SK-N-SH treated with all-trans-retinoic acid at 6 μM for 48 hours (cell line): ENCODE results near the gene DIAPH1.

Source experiments
- ATAC-seq: fragments of 200-7000 bp; cut with Tn5 transposase; 3 replicates; pipeline ENCODE4 v1.9.1; 2020; ENCODE audit warnings: mild to moderate bottlenecking, moderate library complexity
- ARNTL ChIP-seq: fragments of 450-650 bp; formaldehyde crosslinking; IDR thresholded peaks from 2 replicates; pipeline ENCODE4 v1.5.0; 2020; ENCODE audit warnings: low read depth, mild to moderate bottlenecking, moderate library complexity, borderline replicate concordance
- BACH2 ChIP-seq: fragments of 250-450 bp; sonication (Bioruptor Pico); IDR thresholded peaks from 2 replicates; pipeline ENCODE4 v1.9.0; 2021; ENCODE audit warnings: mild to moderate bottlenecking, borderline replicate concordance
- ESRRG ChIP-seq: fragments of 250-450 bp; sonication (Bioruptor Pico); IDR thresholded peaks from 2 replicates; pipeline ENCODE4 v1.6.1; 2021; ENCODE audit warnings: mild to moderate bottlenecking
- GLIS3 ChIP-seq: fragments of 250-450 bp; sonication (Bioruptor Pico); IDR thresholded peaks from 2 replicates; pipeline ENCODE4 v1.5.0; 2020; ENCODE audit warnings: mild to moderate bottlenecking, moderate library complexity
- OSR1 ChIP-seq: fragments of 250-450 bp; sonication (Bioruptor Pico); IDR thresholded peaks from 2 replicates; pipeline ENCODE4 v1.8.0; 2022; ENCODE audit warnings: moderate library complexity, mild to moderate bottlenecking, inconsistent platforms
- PATZ1 ChIP-seq: fragments of 250-450 bp; sonication (Bioruptor Pico); IDR thresholded peaks from 2 replicates; pipeline ENCODE4 v1.8.0; 2020; ENCODE audit warnings: mild to moderate bottlenecking, moderate library complexity, borderline replicate concordance
- PPARA ChIP-seq: fragments of 250-450 bp; sonication (Bioruptor Pico); IDR thresholded peaks from 2 replicates; pipeline ENCODE4 v1.5.0; 2020; ENCODE audit warnings: mild to moderate bottlenecking, borderline replicate concordance
- RARB ChIP-seq: fragments of 250-450 bp; sonication (Bioruptor Pico); IDR thresholded peaks from 2 replicates; pipeline ENCODE4 v1.8.0; 2021; ENCODE audit warnings: mild to moderate bottlenecking, moderate library complexity
- SNAI2 ChIP-seq: fragments of 250-450 bp; sonication (Bioruptor Pico); IDR thresholded peaks from 2 replicates; pipeline ENCODE4 v1.5.0; 2020; ENCODE audit warnings: mild to moderate bottlenecking, moderate library complexity
- TCF4 ChIP-seq: fragments of 250-450 bp; sonication (Bioruptor Pico); IDR thresholded peaks from 2 replicates; pipeline ENCODE4 v1.8.0; 2021; ENCODE audit warnings: mild to moderate bottlenecking, moderate library complexity, borderline replicate concordance
- TOX ChIP-seq: fragments of 250-450 bp; sonication (Bioruptor Pico); IDR thresholded peaks from 2 replicates; pipeline ENCODE4 v1.8.0; 2021; ENCODE audit warnings: mild to moderate bottlenecking, moderate library complexity, borderline replicate concordance
- TSHZ2 ChIP-seq: fragments of 250-450 bp; sonication (Bioruptor Pico); IDR thresholded peaks from 2 replicates; pipeline ENCODE4 v1.5.0; 2020; ENCODE audit warnings: mild to moderate bottlenecking, moderate library complexity
- ZC3H10 ChIP-seq: fragments of 250-450 bp; sonication (Bioruptor Pico); IDR thresholded peaks from 2 replicates; pipeline ENCODE4 v1.5.1; 2021; ENCODE audit warnings: mild to moderate bottlenecking, moderate library complexity
- ZFP3 ChIP-seq: fragments of 250-450 bp; sonication (Bioruptor Pico); IDR thresholded peaks from 2 replicates; pipeline ENCODE4 v1.5.0; 2020; ENCODE audit warnings: mild to moderate bottlenecking, moderate library complexity
- ZFP30 ChIP-seq: fragments of 450-650 bp; formaldehyde crosslinking; IDR thresholded peaks from 2 replicates; pipeline ENCODE4 v1.5.0; 2022; ENCODE audit warnings: mild to moderate bottlenecking, moderate library complexity
- ZNF565 ChIP-seq: fragments of 450-650 bp; formaldehyde crosslinking; conservative IDR thresholded peaks from 2 replicates; pipeline ENCODE4 v1.5.0; 2020; ENCODE audit warnings: low read depth, mild to moderate bottlenecking, moderate library complexity
- ZNF70 ChIP-seq: fragments of 450-650 bp; formaldehyde crosslinking; IDR thresholded peaks from 2 replicates; pipeline ENCODE4 v1.5.0; 2020; ENCODE audit warnings: mild to moderate bottlenecking, moderate library complexity
- TF ChIP-seq, protein P1 (sequence below): fragments of 250-450 bp; sonication (Bioruptor Pico); IDR thresholded peaks from 2 replicates; pipeline ENCODE4 v1.5.1; 2020; ENCODE audit warnings: low read depth, mild to moderate bottlenecking, moderate library complexity
- TF ChIP-seq, protein P2 (sequence below): fragments of 250-450 bp; sonication (Bioruptor Pico); IDR thresholded peaks from 2 replicates; pipeline ENCODE4 v1.8.0; 2021; ENCODE audit warnings: low read depth, mild to moderate bottlenecking, moderate library complexity, borderline replicate concordance

The DIAPH1 gene

GRCh38 chr5:141638771-141639170, 20.0 kb upstream of the DIAPH1 start:
- TF ChIP-seq, protein P1, sequence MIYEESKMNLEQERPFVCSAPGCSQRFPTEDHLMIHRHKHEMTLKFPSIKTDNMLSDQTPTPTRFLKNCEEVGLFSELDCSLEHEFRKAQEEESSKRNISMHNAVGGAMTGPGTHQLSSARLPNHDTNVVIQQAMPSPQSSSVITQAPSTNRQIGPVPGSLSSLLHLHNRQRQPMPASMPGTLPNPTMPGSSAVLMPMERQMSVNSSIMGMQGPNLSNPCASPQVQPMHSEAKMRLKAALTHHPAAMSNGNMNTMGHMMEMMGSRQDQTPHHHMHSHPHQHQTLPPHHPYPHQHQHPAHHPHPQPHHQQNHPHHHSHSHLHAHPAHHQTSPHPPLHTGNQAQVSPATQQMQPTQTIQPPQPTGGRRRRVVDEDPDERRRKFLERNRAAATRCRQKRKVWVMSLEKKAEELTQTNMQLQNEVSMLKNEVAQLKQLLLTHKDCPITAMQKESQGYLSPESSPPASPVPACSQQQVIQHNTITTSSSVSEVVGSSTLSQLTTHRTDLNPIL = no peak
- TF ChIP-seq, all 23 proteins: peak for 0
- no peak for ATAC-seq

DNA sequence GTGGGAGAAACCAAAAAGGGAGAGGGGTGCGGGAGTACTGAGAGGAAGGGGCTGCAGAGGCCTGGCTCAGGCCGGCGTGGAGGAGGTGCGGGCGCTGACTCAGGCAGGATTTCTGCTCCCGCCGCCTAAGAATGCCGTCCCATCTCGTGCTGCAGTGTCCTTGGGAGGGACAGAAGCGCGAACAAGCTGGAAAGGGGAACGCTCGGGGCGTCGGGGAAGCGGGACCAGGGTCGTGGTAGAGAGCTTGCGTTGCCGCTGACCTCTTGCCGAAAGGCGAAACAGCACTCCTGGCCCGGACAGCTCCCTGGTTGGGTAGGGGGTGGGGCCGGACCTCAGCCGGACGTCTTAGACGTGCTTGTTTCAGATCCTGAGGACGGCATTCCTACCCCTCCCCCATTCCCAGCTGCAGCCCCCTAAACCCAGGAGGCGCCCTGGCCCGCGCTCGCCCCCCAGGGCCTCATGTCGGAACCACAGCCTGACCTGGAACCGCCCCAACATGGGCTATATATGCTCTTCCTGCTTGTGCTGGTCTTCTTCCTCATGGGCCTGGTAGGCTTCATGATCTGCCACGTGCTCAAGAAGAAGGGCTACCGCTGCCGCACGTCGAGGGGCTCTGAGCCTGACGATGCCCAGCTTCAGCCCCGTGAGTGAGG, 19.1 kb upstream of the DIAPH1 start:
- TF ChIP-seq ZFP30 (CRISPR knock-in tag) (no peak), SNAI2 (CRISPR knock-in tag) (no peak), ZNF70 (CRISPR knock-in tag) (no peak), GLIS3 (CRISPR knock-in tag) (no peak), PPARA (CRISPR knock-in tag) (no peak), ZFP3 (CRISPR knock-in tag) (0 out of 2 replicates have a peak, but pooled peaks have one; percentile 39), TSHZ2 (CRISPR knock-in tag) (no peak)
- TF ChIP-seq, protein P2, sequence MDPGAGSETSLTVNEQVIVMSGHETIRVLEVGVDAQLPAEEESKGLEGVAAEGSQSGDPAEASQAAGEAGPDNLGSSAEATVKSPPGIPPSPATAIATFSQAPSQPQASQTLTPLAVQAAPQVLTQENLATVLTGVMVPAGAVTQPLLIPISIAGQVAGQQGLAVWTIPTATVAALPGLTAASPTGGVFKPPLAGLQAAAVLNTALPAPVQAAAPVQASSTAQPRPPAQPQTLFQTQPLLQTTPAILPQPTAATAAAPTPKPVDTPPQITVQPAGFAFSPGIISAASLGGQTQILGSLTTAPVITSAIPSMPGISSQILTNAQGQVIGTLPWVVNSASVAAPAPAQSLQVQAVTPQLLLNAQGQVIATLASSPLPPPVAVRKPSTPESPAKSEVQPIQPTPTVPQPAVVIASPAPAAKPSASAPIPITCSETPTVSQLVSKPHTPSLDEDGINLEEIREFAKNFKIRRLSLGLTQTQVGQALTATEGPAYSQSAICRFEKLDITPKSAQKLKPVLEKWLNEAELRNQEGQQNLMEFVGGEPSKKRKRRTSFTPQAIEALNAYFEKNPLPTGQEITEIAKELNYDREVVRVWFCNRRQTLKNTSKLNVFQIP = no peak
- ATAC-seq = peak; percentile 45

- ATAC-seq = peak; percentile 61
- no peak for TF ChIP-seq ZNF565
- TF ChIP-seq BACH2 = no peak
- no peak for TF ChIP-seq ARNTL (CRISPR knock-in tag)
- no peak for TF ChIP-seq PPARA (CRISPR knock-in tag)
- TF ChIP-seq OSR1 (CRISPR knock-in tag) = no peak
- TF ChIP-seq TOX (CRISPR knock-in tag) = no peak
- TF ChIP-seq RARB (CRISPR knock-in tag) = no peak
- TF ChIP-seq GLIS3 (CRISPR knock-in tag) = no peak
Measured at GRCh38 chr5:141637123-141637766, 18.4 kb upstream of the DIAPH1 start.

- TF ChIP-seq ESRRG (CRISPR knock-in tag) = no peak
- ATAC-seq = peak; percentile 92
Measured at GRCh38 chr5:141636413-141637122, 17.8 kb upstream of the DIAPH1 start, which contains the start of the genes HDAC3 and RELL2. HDAC3 (minus strand) TSS chr5:141636849; CDS start chr5:141636790, 59 bp downstream. RELL2 (plus strand) TSS chr5:141636997; CDS start chr5:141638226, 1,229 bp downstream.

GRCh38 chr5:141636106-141636412, 17.3 kb upstream of the DIAPH1 start:
- ATAC-seq = no peak
- TF ChIP-seq PATZ1 = no peak
- TF ChIP-seq TCF4 (CRISPR knock-in tag) = no peak
- no peak for TF ChIP-seq ZNF565
- no peak for TF ChIP-seq PPARA (CRISPR knock-in tag)
- no peak for TF ChIP-seq TSHZ2 (CRISPR knock-in tag)
- no peak for TF ChIP-seq ARNTL (CRISPR knock-in tag)
- TF ChIP-seq ZNF70 (CRISPR knock-in tag) = no peak
- TF ChIP-seq BACH2 = no peak
- no peak for TF ChIP-seq SNAI2 (CRISPR knock-in tag)
- TF ChIP-seq GLIS3 (CRISPR knock-in tag) = no peak
- TF ChIP-seq ZFP3 (CRISPR knock-in tag) = no peak
- no peak for TF ChIP-seq ESRRG (CRISPR knock-in tag)
- no peak for TF ChIP-seq TOX (CRISPR knock-in tag)
- TF ChIP-seq ZFP30 (CRISPR knock-in tag) = no peak
- no peak for TF ChIP-seq ZC3H10 (CRISPR knock-in tag)
